GM23248 (cell line): Measurements from ENCODE around the gene CARMIL1.

Experiments used
- EZH2 ChIP-seq: fragments of 200-600 bp; sonication (generic); IDR thresholded peaks from 2 replicates; pipeline ENCODE4 v1.6.1; 2018; ENCODE audit warnings: antibody characterized with exemption, mild to moderate bottlenecking; ENCODE audit not compliant: insufficient read depth, poor library complexity, severe bottlenecking
- EZH2phosphoT487 ChIP-seq: fragments of 200-600 bp; sonication (generic); IDR thresholded peaks from 2 replicates; pipeline ENCODE4 v1.6.1; 2018; ENCODE audit warnings: antibody characterized with exemption, moderate library complexity, mild to moderate bottlenecking, low read depth; ENCODE audit not compliant: insufficient read depth

GRCh38 chr6:25641940-25642666 lies 362.9 kb downstream of the CARMIL1 start:
- TF ChIP-seq EZH2phosphoT487 (no peak), EZH2 (no peak)
